PFSK-1 (cell line): ENCODE results near the gene NCAM2.

Experiments
- FOXP2 ChIP-seq: optimal IDR thresholded peaks from 2 replicates; pipeline ENCODE3; 2011; ENCODE audit warnings: borderline replicate concordance, control low read depth, inconsistent platforms; ENCODE audit not compliant: insufficient read depth; ENCODE audit errors: extremely low read length, extremely low read depth
- POLR2AphosphoS5 ChIP-seq: IDR thresholded peaks from 2 replicates; pipeline ENCODE4 v1.6.1; 2012; ENCODE audit warnings: low read depth, mild to moderate bottlenecking, control low read depth, low read length, moderate library complexity
- SIN3A ChIP-seq: IDR thresholded peaks from 2 replicates; pipeline ENCODE4 v1.6.1; 2012; ENCODE audit warnings: mild to moderate bottlenecking, low read length, moderate library complexity, borderline replicate concordance; ENCODE audit not compliant: insufficient read depth
- TAF1 ChIP-seq: IDR thresholded peaks from 2 replicates; pipeline ENCODE4 v1.6.1; 2012; ENCODE audit warnings: low read length, control low read depth, borderline replicate concordance; ENCODE audit not compliant: insufficient read depth
- TF ChIP-seq, protein P1 (sequence below), 2 experiments: IDR thresholded peaks; 2 replicates each; pipeline versions ENCODE4 v1.6.1 to v1.8.0; 2011 to 2012; ENCODE audit warnings: low read depth in 2 of 2, low read length in 2 of 2, control low read depth in 1 of 2, inconsistent platforms in 1 of 2, mild to moderate bottlenecking in 1 of 2, moderate library complexity in 1 of 2; ENCODE audit not compliant: insufficient read depth in 1 of 2

The NCAM2 gene

DNA sequence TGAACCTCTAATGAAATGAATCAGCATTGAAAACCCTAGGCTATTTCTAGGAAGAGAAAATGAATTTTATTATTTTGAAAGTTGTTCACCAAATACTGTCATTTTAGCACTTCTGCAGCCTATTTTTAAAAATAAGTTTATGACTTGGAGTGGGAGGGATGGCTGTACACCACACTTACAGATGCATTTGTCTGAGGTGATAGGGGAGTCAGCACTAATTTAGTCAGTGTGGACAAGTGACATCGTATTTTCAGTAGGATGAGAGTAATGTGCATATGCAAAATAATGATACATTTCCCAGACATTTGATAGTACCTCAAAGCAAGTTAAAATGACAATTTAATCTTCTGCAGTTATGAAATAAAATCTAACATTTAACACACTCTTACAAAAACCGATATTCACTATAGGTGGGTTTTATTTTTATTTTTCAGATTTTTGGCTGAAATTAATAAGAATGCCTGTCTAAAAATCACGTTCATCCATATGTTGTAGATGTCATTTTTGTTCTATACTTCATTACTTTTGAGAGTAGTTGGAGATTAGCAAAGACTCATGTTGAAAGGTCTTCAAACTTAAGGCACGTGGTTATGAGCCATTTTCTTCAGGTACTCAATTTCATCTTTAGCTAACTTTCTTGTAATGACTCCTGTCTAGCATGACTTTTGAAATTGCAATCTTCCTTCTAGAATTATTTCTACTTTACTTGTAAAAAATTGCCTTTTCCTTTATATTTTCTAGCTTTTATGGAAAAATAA is 186.7 kb downstream of the NCAM2 start:
- TF ChIP-seq SIN3A: no peak
- TF ChIP-seq FOXP2: no peak
- TF ChIP-seq, protein P1, sequence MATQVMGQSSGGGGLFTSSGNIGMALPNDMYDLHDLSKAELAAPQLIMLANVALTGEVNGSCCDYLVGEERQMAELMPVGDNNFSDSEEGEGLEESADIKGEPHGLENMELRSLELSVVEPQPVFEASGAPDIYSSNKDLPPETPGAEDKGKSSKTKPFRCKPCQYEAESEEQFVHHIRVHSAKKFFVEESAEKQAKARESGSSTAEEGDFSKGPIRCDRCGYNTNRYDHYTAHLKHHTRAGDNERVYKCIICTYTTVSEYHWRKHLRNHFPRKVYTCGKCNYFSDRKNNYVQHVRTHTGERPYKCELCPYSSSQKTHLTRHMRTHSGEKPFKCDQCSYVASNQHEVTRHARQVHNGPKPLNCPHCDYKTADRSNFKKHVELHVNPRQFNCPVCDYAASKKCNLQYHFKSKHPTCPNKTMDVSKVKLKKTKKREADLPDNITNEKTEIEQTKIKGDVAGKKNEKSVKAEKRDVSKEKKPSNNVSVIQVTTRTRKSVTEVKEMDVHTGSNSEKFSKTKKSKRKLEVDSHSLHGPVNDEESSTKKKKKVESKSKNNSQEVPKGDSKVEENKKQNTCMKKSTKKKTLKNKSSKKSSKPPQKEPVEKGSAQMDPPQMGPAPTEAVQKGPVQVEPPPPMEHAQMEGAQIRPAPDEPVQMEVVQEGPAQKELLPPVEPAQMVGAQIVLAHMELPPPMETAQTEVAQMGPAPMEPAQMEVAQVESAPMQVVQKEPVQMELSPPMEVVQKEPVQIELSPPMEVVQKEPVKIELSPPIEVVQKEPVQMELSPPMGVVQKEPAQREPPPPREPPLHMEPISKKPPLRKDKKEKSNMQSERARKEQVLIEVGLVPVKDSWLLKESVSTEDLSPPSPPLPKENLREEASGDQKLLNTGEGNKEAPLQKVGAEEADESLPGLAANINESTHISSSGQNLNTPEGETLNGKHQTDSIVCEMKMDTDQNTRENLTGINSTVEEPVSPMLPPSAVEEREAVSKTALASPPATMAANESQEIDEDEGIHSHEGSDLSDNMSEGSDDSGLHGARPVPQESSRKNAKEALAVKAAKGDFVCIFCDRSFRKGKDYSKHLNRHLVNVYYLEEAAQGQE (IDR thresholded peaks at IDR 0.05; ENCODE audit: insufficient read depth in 1 of 2, low read depth in 2 of 2, low read length in 2 of 2): no peak
- TF ChIP-seq POLR2AphosphoS5: no peak
- no peak for TF ChIP-seq TAF1

DNA sequence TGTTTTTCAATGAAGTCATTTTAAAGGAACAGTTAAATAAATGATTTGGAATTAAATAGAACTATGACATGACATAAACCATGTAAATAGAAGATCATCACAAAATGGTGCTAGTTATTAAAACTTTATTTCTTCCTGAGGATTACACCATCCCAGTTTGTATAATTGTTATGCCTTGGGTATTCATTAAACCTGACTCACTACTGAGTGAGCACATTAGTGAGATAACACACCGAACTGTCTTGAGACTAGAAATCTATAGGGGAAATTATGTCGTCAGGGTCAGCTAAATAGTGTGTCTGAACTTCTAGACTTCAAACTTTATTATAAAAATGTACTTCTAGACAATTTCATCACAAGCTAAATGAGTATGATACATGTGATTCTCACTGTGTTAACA is 189.4 kb downstream of the NCAM2 start:
- TF ChIP-seq, protein P1 (IDR thresholded peaks at IDR 0.05; ENCODE audit: insufficient read depth in 1 of 2, low read depth in 2 of 2, low read length in 2 of 2): no peak
- TF ChIP-seq FOXP2 (no peak), POLR2AphosphoS5 (no peak), SIN3A (no peak), TAF1 (no peak)

DNA sequence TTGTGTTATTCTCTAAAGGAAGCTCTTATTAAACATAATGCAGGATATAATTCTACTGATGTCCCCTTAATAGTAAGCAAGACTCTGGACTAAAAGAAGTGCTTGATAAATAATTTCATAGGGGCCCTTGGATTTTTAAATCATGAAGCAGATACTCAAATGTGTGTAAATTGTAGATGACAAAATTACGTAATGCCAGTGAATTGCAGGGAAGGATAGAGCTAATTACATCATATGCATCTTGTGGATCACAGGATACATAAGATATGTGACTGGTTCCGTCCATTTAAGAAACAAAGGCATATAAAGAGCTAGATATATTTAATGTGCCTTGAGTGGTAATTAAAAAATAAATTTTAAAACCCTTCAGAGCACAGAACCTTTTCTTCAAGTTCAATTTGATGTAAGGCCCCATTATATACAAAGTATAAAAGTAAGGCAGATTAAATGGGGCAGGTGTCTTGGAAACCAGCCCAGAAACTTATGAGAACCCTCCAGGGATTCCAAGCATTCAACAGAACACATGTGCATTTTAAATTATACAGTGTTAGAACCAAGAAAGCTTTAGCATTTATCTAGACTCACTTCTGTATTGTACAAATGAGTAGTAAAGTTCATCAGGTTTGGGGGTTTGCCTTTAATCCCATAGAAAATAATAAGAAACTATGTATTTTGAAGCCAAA is 190.4 kb downstream of the NCAM2 start:
- TF ChIP-seq FOXP2 (no peak), SIN3A (no peak), TAF1 (no peak)
- TF ChIP-seq, protein P1 (IDR thresholded peaks at IDR 0.05; ENCODE audit: insufficient read depth in 1 of 2, low read depth in 2 of 2, low read length in 2 of 2): no peak

DNA sequence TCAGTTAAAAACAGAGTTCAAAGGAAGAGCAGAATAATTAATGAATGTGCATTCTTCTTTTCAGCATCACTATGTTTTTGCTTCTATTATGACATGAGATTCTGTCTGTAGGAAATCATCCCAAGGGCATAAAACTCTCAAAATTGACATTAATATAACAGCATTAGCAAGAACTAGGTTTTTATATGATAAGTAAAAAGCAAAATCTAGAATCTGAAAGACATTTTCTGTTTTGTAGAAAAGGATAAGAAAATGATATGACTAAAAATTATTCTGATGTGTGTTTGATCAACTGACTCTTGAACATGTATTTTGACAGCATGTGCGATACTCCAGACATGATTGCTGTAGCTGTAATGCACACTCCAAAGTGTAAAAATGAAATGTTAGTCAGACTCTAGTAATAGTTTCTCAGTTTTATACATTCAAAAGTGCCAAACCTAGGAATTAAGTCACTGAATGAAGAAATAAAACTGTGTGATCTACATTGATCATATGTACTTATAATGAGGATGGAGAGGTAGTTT is 197.3 kb downstream of the NCAM2 start:
- TF ChIP-seq SIN3A (no peak), POLR2AphosphoS5 (no peak), FOXP2 (no peak), TAF1 (no peak)
- TF ChIP-seq, protein P1 (IDR thresholded peaks at IDR 0.05; ENCODE audit: insufficient read depth in 1 of 2, low read depth in 2 of 2, low read length in 2 of 2): no peak
